B cell (primary cell): Measurements from ENCODE around the gene SAC3D1. TPM values are rescaled to one million over a fixed set of nuclear protein-coding genes. Genes with fewer than 3 reads are reported as not detected.

Source experiments
- ATAC-seq: fragments of 200-7000 bp; cut with Tn5 transposase; one replicate; pipeline ENCODE4 v1.10.0; 2021; ENCODE audit warnings: low read depth, mild to moderate bottlenecking, moderate number of reproducible peaks, moderate library complexity
- CTCF ChIA-PET: fragments of 350-600 bp; sonication (Branson Sonifier 250); formaldehyde crosslinking; loops from one replicate; lab custom pipeline; 2021; ENCODE audit warnings: antibody characterized with exemption, inconsistent platforms; lab: Charles Lee
- POLR2A ChIA-PET: fragments of 350-600 bp; sonication (Branson Sonifier 250); formaldehyde crosslinking; loops from one replicate; lab custom pipeline; 2021; ENCODE audit warnings: antibody characterized with exemption; lab: Charles Lee
- DNase-seq: peaks from one replicate; pipeline ENCODE4 v3.0.0; 2013
- H2AFZ ChIP-seq: 2 replicates; pipeline ENCODE4 v1.6.1; 2012; ENCODE audit warnings: mild to moderate bottlenecking, low read depth, low read length; ENCODE audit not compliant: insufficient read depth, poor library complexity, severe bottlenecking
- H3K27ac ChIP-seq, 2 donors: 1 replicate in 1 of 2; 2 replicates in 1 of 2; pipeline ENCODE4 v1.5.1; 2012 to 2013; ENCODE audit warnings: low read length in 2 of 2, mild to moderate bottlenecking in 2 of 2, moderate library complexity in 1 of 2
- H3K27me3 ChIP-seq, 4 experiments: fragments of 200-600 bp in 1 of 4; sonication (generic) in 1 of 4; replicated peaks in 1 of 4; 1 replicate in 2 of 4; 2 replicates in 2 of 4; pipeline versions ENCODE4 v1.6.1 to v1.7.0; 2013 to 2016; ENCODE audit warnings: low read length in 3 of 4, mild to moderate bottlenecking in 2 of 4, mixed read lengths in 1 of 4, moderate library complexity in 1 of 4; ENCODE audit not compliant: insufficient read depth in 4 of 4, control insufficient read depth in 3 of 4; ENCODE audit errors: control extremely low read depth in 1 of 4
- H3K36me3 ChIP-seq, 2 experiments: replicated peaks in 1 of 2; 1 replicate in 1 of 2; 2 replicates in 1 of 2; pipeline versions ENCODE4 v1.6.1 to v1.7.1; 2013; ENCODE audit warnings: low read length in 1 of 2; ENCODE audit not compliant: insufficient read depth in 2 of 2, control insufficient read depth in 1 of 2; ENCODE audit errors: control extremely low read depth in 1 of 2, extremely low read depth in 1 of 2
- H3K4me1 ChIP-seq, 2 donors: fragments of 200-600 bp in 1 of 2; sonication (generic) in 1 of 2; 1 replicate in 1 of 2; 2 replicates in 1 of 2; pipeline versions ENCODE4 v1.5.1 to v1.6.1; 2013 to 2017; ENCODE audit warnings: low read length in 2 of 2; ENCODE audit not compliant: control insufficient read depth in 2 of 2, insufficient read depth in 2 of 2
- H3K4me2 ChIP-seq: replicated peaks from 2 replicates; pipeline ENCODE3; 2012; ENCODE audit warnings: mild to moderate bottlenecking, low read depth, low read length; ENCODE audit not compliant: poor library complexity, severe bottlenecking
- H3K4me3 ChIP-seq, 5 experiments: fragments of 200-600 bp in 1 of 5; sonication (generic) in 1 of 5; 1 replicate in 3 of 5; 2 replicates in 2 of 5; pipeline versions ENCODE4 v1.5.1 to v1.7.0; 2011 to 2016; ENCODE audit warnings: low read length in 4 of 5, mild to moderate bottlenecking in 4 of 5, low read depth in 2 of 5, control low read depth in 1 of 5, moderate library complexity in 1 of 5; ENCODE audit not compliant: insufficient read depth in 1 of 5; ENCODE audit errors: control extremely low read depth in 1 of 5, extremely low read depth in 1 of 5
- H3K79me2 ChIP-seq: fragments of 200-600 bp; sonication (generic); one replicate; pipeline ENCODE4 v1.6.0; 2016; ENCODE audit warnings: low read length; ENCODE audit not compliant: control insufficient read depth, insufficient read depth
- H3K9ac ChIP-seq: fragments of 200-600 bp; sonication (generic); 2 replicates; pipeline ENCODE4 v1.6.1; 2017; ENCODE audit warnings: mild to moderate bottlenecking, low read length, moderate library complexity
- H3K9me3 ChIP-seq, 3 donors: one replicate each; pipeline versions ENCODE4 v1.6.1 to v1.7.1; 2013; ENCODE audit warnings: low read length in 2 of 3; ENCODE audit not compliant: control insufficient read depth in 2 of 3, insufficient read depth in 1 of 3; ENCODE audit errors: control extremely low read depth in 1 of 3
- H4K20me1 ChIP-seq: 2 replicates; pipeline ENCODE4 v1.6.0; 2012; ENCODE audit warnings: mild to moderate bottlenecking, low read length; ENCODE audit not compliant: insufficient read depth, control insufficient read depth, poor library complexity, severe bottlenecking
- H3K27ac Mint-ChIP-seq: one replicate; pipeline ENCODE4 v1.8.0; 2021; ENCODE audit warnings: mixed read lengths
- H3K27me3 Mint-ChIP-seq: one replicate; pipeline ENCODE4 v1.8.0; 2021; ENCODE audit warnings: mixed read lengths
- H3K4me1 Mint-ChIP-seq: one replicate; pipeline ENCODE4 v1.8.0; 2021; ENCODE audit warnings: mixed read lengths
- H3K4me3 Mint-ChIP-seq: one replicate; pipeline ENCODE4 v1.8.0; 2021; ENCODE audit warnings: mixed read lengths
- H3K9me3 Mint-ChIP-seq: one replicate; pipeline ENCODE4 v1.8.0; 2022; ENCODE audit warnings: mixed read lengths; ENCODE audit not compliant: insufficient read depth
- CTCF ChIP-seq: fragments of 200-600 bp; IDR thresholded peaks from one replicate; pipeline ENCODE4 v1.8.0; 2022; ENCODE audit warnings: antibody characterized with exemption, mild to moderate bottlenecking
- EZH2 ChIP-seq: IDR thresholded peaks from 2 replicates; pipeline ENCODE4 v1.6.1; 2012; ENCODE audit warnings: borderline replicate concordance, low read depth, mild to moderate bottlenecking, moderate library complexity, low read length; ENCODE audit not compliant: insufficient read depth, poor library complexity, severe bottlenecking
- WGBS: methylation state at CpG from one replicate; pipeline ENCODE4 v1.1.5; 2013; ENCODE audit warnings: missing lambda C conversion rate; ENCODE audit not compliant: insufficient coverage; 5-methylcytosine and 5-hydroxymethylcytosine counted together
- intact Hi-C: fragments of 100-400 bp; cut with micrococcal nuclease; formaldehyde crosslinking; loops from one replicate; pipeline ENCODE4 v1.10.0; 2022
- polyA plus RNA-seq: library from polyadenylated mRNA; depleted of rRNA; stranded (reverse); fragments of >200 nt; gene quantifications from 2 replicates; pipeline ENCODE4 v1.2.3, GENCODE V29; 2012
- total RNA-seq, 2 donors: library from RNA; stranded (reverse); fragments of 120-200 nt in 1 of 2; gene quantifications; 1 replicate in 1 of 2; 2 replicates in 1 of 2; pipeline versions ENCODE4 v1.2.3 to v1.2.4, GENCODE V29; 2013 to 2022

Gene SAC3D1
- total and polyA plus RNA-seq, 2 donors (not counting 1 experiment from before 2014, with no cell fraction given): 5.9 to 6.0 TPM

GRCh38 chr11:65043881-65044501 is 3.0 kb downstream of the SAC3D1 start:
- no peak overlapping the region for H3K4me3 ChIP-seq
- H3K4me2 ChIP-seq: no peak overlapping the region
- H3K27me3 Mint-ChIP-seq: no peaks in the 10 kb centered on the region
- peaks cover 0 to 16% of the 10 kb centered on the region in 2 experiments for H3K36me3 ChIP-seq
- DNase-seq (no peak), ATAC-seq (no peak)
- H3K9me3 ChIP-seq: no peaks in the 10 kb centered on the region
- no peaks in the 10 kb centered on the region for H3K27me3 ChIP-seq
- no peaks in the 10 kb centered on the region for H3K9me3 Mint-ChIP-seq
- peaks cover 19% of the 10 kb centered on the region for H3K79me2 ChIP-seq
- intact Hi-C loops: loop anchor here (5.0 to 10.0 kb wide), 2 partner anchors 88 to 481 kb away; partner anchors contain the start of genes SCYL1 and SYVN1
- peak overlapping the region; percentile 23 for H3K4me3 Mint-ChIP-seq
- 97% methylated on average over 21 of the region's 23 CpGs for WGBS
- no peak overlapping the region for H3K27ac ChIP-seq
- POLR2A ChIA-PET: no interaction called here
- no peak overlapping the region for H3K9ac ChIP-seq
- peaks cover 32% of the 10 kb centered on the region for H3K4me1 Mint-ChIP-seq
- TF ChIP-seq CTCF (no peak), EZH2 (no peak)
- H3K4me1 ChIP-seq: peaks cover 23 to 30% of the 10 kb centered on the region in 2 donors
- H3K27ac Mint-ChIP-seq: no peak overlapping the region
- no peaks in the 10 kb centered on the region for H4K20me1 ChIP-seq
- CTCF ChIA-PET: no interaction called here
- H2AFZ ChIP-seq: no peak overlapping the region

GRCh38 chr11:65045061-65045460 is 4.1 kb downstream of the SAC3D1 start:
- H3K4me3 Mint-ChIP-seq: no peak overlapping the region

More at GRCh38 chr11:65045061-65045460, 4.1 kb downstream of the SAC3D1 start:
- Mint-ChIP-seq H3K27ac (no peak overlapping the region), H3K9me3 (no peaks in the 10 kb centered on the region), H3K27me3 (no peaks in the 10 kb centered on the region), H3K4me1 (peaks cover 32% of the 10 kb centered on the region)
- no peaks in the 10 kb centered on the region for H3K9me3 ChIP-seq
- ChIA-PET CTCF (interaction anchor here (1.0 kb wide), 1 partner anchor 65 kb away, joined by 3 read pairs; no protein-coding TSS in a partner anchor), POLR2A (no interaction called here)
- peaks cover 23 to 30% of the 10 kb centered on the region in 2 donors for H3K4me1 ChIP-seq
- H3K27ac ChIP-seq: no peak overlapping the region
- WGBS: 93% methylated on average over 5 of the region's 5 CpGs
- H3K9ac ChIP-seq: no peak overlapping the region
- ATAC-seq: no peak
- DNase-seq: no peak
- no peaks in the 10 kb centered on the region for H3K27me3 ChIP-seq
- H3K36me3 ChIP-seq: peaks cover 0 to 16% of the 10 kb centered on the region in 2 experiments
- intact Hi-C loops: loop anchor here (10.0 kb wide), 1 partner anchor 480 kb away; the partner anchor contains the start of gene SCYL1
- H3K79me2 ChIP-seq: peaks cover 19% of the 10 kb centered on the region
- H2AFZ ChIP-seq: no peak overlapping the region
- H3K4me2 ChIP-seq: no peak overlapping the region
- TF ChIP-seq EZH2 (no peak), CTCF (no peak)
- H4K20me1 ChIP-seq: no peaks in the 10 kb centered on the region
- H3K4me3 ChIP-seq: no peak overlapping the region
